C4-2B (cell line): ENCODE data around the gene HSFX4.
A peak's percentile ranks its signal among the peaks of the same experiment; 100 is the strongest.
"Not testable (repeated sequence)": the region's sequence is repeated elsewhere in the genome, so short reads cannot be mapped to it uniquely, and the experiment has no call there.

ENCODE experiments used
- H3K27ac ChIP-seq: fragments of 450-650 bp; 2 replicates; pipeline ENCODE4 v1.5.1; 2017
- CTCF ChIP-seq: fragments of 450-650 bp; conservative IDR thresholded peaks from 2 replicates; pipeline ENCODE4 v1.5.1; 2017; ENCODE audit warnings: mild to moderate bottlenecking
- ZFX ChIP-seq: fragments of 450-650 bp; IDR thresholded peaks from 2 replicates; pipeline ENCODE4 v1.6.1; 2017

HSFX4 gene

DNA sequence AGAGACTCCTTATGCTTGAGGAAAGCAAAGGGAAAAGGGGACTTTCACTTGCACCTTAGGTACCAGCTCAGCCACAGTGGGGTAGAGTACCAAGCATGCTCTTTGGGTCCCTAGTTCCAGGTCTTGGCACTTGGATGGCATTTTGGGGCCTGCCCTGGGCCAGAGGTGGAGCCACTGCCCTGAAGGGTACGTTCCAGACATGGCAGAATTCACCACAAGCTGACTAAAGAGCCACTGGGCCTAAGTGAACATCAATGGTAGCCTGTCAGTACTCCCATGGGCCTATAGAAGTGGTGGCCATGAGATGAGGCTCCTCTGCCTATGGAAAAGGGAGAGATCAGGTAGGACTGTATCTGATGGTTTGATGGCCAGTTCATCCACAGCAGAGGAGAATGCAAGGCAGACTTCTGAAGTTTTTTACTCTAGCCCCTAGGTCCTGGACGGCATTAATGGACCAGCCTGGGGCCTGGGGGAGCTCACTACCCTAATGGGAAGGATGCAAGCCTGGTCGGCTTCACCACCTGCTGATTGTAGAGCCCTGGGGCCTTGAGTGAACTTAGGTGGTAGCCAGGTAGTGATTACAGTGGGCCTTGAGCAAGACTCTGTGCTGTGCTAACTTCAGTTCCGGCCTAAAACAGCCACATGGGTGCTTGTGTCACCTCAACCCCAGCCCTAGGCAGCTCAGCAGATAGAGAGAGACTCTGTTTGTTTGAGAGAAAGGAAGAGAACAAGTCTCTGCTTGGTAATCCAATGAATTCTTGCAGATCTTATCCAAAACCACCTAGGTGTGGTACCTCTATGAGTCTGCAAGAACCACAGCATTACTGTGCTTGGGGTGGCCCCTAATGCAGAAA lies 19.8 kb upstream of the HSFX4 start:
- TF ChIP-seq CTCF (no peak), ZFX (no peak)
- no peak overlapping the region for H3K27ac ChIP-seq

- no peak overlapping the region for H3K27ac ChIP-seq
- TF ChIP-seq CTCF (no peak), ZFX (no peak)
Observed at GRCh38 chrX:149910178-149910695, 19.1 kb upstream of the HSFX4 start.

DNA sequence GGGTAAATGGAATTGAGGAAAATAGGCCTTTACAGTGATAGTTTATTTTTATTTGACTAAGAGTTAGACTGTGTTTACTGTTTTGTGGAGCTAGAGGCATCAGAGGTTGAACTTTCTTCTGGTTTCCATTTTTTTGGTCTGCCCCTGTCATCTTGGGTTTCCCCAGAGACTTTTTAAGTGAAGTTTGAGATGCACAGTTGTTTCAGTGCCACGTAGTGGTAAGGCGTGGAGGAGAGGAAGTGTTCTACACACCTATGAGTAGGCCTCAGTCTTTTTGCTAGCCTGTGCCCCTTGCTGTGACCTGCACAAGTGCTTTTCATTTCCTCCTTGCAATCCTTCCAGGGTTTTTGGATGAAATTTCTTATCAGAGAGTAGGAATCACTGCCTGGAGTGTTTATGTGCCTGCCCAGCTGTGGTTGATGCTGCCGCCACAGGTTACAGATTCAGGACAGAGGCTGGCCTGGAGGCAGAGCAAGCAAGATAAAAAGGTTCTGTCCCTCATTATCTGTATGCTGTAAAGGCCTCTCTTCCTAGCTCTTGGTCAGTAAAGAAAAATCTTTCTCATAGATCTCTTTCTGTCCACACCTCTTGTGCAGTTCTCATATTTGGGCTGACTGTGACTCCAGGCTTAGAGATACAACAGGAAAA lies 12.5 kb upstream of the HSFX4 start:
- no peak overlapping the region for H3K27ac ChIP-seq
- TF ChIP-seq CTCF, result no peak
- TF ChIP-seq ZFX, result no peak

DNA sequence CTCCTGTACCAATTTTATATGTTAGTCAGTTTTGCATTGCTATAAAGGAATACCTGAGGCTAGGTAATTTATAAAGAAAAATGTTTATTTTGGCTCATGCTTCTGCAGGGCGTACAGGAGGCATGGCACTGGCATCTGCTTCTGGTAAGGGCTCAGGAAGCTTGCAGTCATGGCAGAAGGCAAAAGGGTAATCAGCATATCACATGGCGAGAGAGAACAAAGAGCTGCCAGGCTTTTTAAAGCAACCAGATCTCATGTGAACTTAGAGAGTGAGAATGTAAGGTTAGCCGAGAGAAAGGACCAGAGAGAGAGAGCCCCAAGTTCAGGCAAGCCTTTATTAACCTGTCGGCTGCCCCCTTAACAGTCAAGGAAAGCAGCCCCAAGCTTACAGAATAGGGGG lies 5.5 kb upstream of the HSFX4 start:
- H3K27ac ChIP-seq, result not testable (repeated sequence)

DNA sequence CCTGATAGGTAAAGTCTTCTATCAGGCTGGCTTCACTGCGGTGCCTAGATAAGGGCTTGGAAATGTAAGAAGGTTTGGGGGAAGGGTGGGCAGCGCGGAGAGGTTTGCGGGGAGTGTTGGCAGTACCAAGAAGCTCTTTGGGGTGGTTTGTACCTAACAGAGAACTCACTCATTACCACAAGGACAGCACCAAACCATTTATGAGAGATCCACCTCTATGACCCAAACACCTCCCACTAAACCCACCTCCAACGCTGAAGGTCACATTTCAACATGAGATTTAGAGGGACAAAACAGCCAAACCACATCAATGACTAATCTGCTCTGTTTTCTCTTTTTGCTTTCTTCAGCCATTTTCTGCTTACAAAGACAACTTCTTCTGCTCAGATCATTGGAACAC lies 4.9 kb upstream of the HSFX4 start:
- not testable (repeated sequence) for H3K27ac ChIP-seq

GRCh38 chrX:149927245-149927963 lies 2.0 kb upstream of the HSFX4 start:
- not testable (repeated sequence) for H3K27ac ChIP-seq

DNA sequence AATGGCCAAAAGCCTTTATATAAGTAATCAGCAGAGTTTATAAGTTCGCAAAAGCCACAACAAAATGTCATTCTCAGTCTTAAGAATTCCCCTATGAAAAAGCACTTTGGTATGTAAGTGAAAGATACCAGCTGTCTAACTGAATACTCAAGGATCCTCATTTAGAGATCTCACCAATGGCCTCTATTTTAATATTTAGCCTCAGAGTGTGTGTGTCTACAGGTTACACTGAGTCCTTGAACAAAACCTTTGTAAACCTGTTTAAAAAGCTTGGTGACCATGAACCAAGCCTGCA lies 1.5 kb upstream of the HSFX4 start:
- not testable (repeated sequence) for H3K27ac ChIP-seq

- not testable (repeated sequence) for H3K27ac ChIP-seq
Observed at GRCh38 chrX:149928635-149929034, 738 bp upstream of the HSFX4 start.

GRCh38 chrX:149931355-149931754 lies 2.0 kb downstream of the HSFX4 start:
- not testable (repeated sequence) for H3K27ac ChIP-seq

DNA sequence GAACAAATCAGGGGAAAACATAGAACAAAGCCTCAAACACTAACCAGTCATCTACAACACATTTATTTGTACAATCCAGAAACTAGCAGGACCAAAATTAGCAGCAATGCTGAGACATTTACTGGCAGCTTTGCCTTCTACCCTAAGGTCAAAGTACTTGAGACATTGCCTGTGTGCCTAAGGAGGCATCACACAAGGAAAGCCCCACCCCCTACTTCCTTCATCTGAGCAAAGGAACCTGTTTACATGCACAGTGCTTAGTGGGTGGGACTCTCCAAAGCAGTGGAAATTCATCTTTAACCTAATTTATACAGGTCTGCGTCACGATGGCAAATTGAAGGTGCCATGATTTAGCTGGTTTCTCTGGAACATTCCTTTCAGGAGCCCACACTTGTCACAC lies 2.8 kb downstream of the HSFX4 start:
- not testable (repeated sequence) for H3K27ac ChIP-seq

- H3K27ac ChIP-seq, result not testable (repeated sequence)
Observed at GRCh38 chrX:149932970-149933369, 3.6 kb downstream of the HSFX4 start.

GRCh38 chrX:149933547-149933946 lies 4.2 kb downstream of the HSFX4 start:
- H3K27ac ChIP-seq, result not testable (repeated sequence)

DNA sequence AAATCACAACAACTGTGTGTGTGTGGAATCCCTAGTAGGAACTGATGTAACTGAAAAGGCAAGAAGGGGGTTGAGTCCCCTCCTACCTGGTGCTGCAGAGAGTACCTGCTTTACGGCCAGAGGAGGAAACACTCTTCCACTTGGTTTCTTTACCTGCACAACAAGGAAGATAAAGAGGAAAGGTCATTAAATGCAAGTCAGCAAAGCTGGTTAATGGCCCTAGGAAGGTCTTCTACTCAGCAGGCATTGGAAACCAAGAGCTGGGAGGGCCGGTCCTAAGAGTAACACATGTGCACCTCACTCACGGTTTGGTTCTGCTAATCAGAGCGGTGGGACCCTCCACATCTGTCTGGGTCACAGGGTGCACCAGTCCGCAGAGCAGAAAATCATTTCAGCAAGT lies 8.0 kb downstream of the HSFX4 start:
- H3K27ac ChIP-seq, result peak overlapping the region; percentile 79
